Measurements from ENCODE around the gene RBM48. TPM values are rescaled to one million over a fixed set of nuclear protein-coding genes. Genes with fewer than 3 reads are reported as not detected.
"Not testable (repeated sequence)": the region's sequence is repeated elsewhere in the genome, so short reads cannot be mapped to it uniquely, and the experiment has no call there.

The RBM48 gene
- 1 to 10 TPM; 8.8 to 9.7 (median 9.4) TPM for total RNA-seq (2021; fragmentation: NEBNext Ultra II Directional; extraction: Animal tissue kit (Norgen Biotek cat#: 25700))
- long read RNA-seq, transcript RBM48-201 (5 exons, 1,742 nt) = major isoform, 6 of 11 reads
- long read RNA-seq, partial matches to known transcripts = 3 of 11 reads
- long read RNA-seq, other reads (novel, unspliced or antisense) = 2 of 11 reads

DNA sequence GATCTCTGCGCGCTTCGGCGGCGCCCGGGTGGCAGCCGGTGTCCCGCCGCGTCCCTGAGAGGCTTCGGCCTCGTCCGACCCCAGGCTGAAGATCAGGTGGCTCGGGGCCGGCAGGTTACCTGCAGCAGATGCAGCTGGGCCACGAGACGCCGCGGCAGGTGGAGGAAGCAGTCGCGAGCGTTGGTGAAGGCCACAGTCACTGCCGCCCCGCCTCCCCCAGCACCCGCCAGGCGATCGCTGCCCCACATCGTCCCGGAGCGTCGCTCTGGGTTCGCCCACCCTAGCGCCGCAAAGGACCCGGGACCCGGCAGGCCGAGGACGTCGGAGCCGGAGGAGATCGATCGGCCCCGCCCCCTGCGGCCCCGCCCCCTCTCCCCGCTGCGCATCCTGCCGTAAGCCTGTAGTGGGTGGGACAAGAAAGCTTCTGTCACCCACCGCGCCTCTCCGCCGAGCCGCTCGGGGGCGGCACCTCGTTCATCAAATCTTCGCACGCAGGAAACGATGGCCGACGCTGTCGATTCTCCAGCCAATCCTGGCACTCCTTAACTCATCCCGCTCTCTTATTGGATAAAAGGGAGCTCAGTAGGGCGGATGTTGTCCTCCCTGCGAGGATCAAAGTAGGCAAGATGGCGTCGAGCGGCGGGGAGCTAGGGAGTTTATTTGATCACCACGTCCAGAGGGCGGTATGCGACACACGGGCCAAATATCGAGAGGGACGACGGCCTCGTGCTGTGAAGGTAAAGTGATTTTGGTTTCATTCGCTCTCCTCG, at the start of gene RBM48, which contains the start of gene PEX1:
RBM48 (plus strand) TSS at position 608 of the 770 bp plus-strand sequence; CDS start at position 627, 19 bp downstream.
PEX1 (minus strand) TSS at position 333 of the 770 bp plus-strand sequence; CDS start at position 248, 85 bp downstream.
- H3K27me3 Mint-ChIP-seq (ENCODE audit: insufficient read depth) = peaks cover 3% of the 10 kb centered on the region; the same call in 1 of the 2 replicates
- H3K36me3 Mint-ChIP-seq (ENCODE audit: low read depth) = peaks cover 10% of the 10 kb centered on the region
- H3K4me3 Mint-ChIP-seq = peak within 1 kb of the TSS; percentile 98
- peak within 1 kb of the TSS; percentile 98 for H3K27ac Mint-ChIP-seq
- peaks cover 31% of the 10 kb centered on the region for H3K4me1 Mint-ChIP-seq (ENCODE audit: low read depth)
- TF ChIP-seq CTCF (IDR thresholded peaks at IDR 0.05) = peak; percentile 66
- DNase-seq = peak; percentile 99
- no peaks in the 10 kb centered on the region for H3K9me3 Mint-ChIP-seq

DNA sequence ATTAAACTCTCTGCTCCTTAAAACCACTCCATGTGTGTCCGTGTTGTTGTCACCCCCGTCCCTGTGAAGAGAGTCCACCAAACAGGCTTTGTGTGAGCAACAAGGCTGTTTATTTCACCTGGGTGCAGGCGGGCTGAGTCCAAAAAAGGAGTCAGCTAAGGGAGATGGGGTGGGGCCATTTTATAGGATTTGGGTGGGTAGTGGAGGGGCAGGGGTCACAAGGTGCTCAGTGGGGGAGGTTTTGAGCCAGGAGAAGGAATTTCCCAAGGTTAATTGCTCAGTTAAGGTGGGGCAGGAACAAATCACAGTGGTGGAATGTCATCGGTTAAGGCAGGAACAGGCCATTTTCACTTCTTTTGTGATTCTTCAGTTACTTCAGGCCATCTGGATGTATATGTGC, 49.4 kb upstream of the RBM48 start:
- not testable (repeated sequence) for H3K4me1 Mint-ChIP-seq (ENCODE audit: low read depth); DNase-seq; H3K9me3 Mint-ChIP-seq; H3K36me3 Mint-ChIP-seq (ENCODE audit: low read depth); H3K4me3 Mint-ChIP-seq; H3K27ac Mint-ChIP-seq; H3K27me3 Mint-ChIP-seq (ENCODE audit: insufficient read depth)

- not testable (repeated sequence) for DNase-seq; H3K36me3 Mint-ChIP-seq (ENCODE audit: low read depth); H3K27ac Mint-ChIP-seq; H3K4me3 Mint-ChIP-seq; H3K9me3 Mint-ChIP-seq; H3K27me3 Mint-ChIP-seq (ENCODE audit: insufficient read depth); H3K4me1 Mint-ChIP-seq (ENCODE audit: low read depth)
Measured at GRCh38 chr7:92483624-92484023, 45.0 kb upstream of the RBM48 start.

DNA sequence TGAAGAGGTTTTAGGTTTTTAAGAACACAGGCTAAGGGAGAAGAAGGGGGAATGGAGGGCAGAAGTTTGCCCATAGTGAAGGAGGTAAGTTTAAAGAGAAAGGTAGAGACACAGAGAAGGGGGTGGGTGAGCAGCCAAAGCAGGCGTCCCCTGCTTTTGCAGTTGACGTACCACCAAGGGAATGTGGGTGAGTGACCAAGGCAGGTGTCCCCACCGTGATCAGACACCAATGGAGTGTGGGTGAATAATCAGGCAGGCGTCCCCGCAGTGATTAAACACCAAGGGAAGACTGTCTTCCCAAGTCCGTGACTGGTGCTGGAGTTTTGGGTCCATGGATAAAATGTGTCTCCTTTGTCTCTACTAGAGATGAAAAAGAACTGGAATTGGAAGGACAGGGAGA, 44.4 kb upstream of the RBM48 start:
- not testable (repeated sequence) for H3K27ac Mint-ChIP-seq; H3K36me3 Mint-ChIP-seq (ENCODE audit: low read depth); DNase-seq; H3K4me1 Mint-ChIP-seq (ENCODE audit: low read depth); H3K9me3 Mint-ChIP-seq; H3K4me3 Mint-ChIP-seq; H3K27me3 Mint-ChIP-seq (ENCODE audit: insufficient read depth)

DNA sequence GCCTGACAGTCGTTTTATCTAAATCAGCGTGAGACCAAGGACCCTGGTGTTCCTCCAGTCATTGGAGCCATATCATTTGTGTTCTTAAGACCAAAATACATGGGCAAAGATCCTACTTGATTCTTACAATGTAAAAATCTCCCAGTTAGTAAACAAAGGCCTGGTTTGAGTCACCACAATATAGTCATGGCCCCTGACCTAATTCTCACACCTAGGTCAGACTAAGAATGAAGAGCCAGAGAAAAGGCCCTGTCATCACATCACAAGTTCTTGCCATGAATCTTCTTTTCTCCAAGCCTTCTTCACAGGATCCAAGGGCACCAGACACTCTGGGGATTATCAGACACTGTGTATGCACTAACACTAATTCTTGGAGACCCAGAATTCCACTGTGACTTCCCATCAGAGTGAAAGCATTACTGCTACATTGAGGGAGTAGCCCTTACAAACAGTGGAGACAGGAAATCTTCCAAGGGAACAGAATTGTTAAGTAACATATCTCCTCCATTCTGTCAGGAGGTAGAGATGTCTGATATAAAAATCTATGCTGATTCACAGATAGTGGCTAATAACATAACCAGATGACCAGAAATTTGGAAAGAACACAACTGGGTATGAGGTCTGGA, 43.2 kb upstream of the RBM48 start:
- TF ChIP-seq CTCF (IDR thresholded peaks at IDR 0.05) = no peak
- DNase-seq = no peak
- Mint-ChIP-seq H3K36me3 (ENCODE audit: low read depth) (peaks cover 11% of the 10 kb centered on the region), H3K4me3 (no peak overlapping the region), H3K9me3 (no peaks in the 10 kb centered on the region), H3K4me1 (ENCODE audit: low read depth) (no peaks in the 10 kb centered on the region), H3K27me3 (ENCODE audit: insufficient read depth) (no peaks in the 10 kb centered on the region), H3K27ac (no peak overlapping the region)

DNA sequence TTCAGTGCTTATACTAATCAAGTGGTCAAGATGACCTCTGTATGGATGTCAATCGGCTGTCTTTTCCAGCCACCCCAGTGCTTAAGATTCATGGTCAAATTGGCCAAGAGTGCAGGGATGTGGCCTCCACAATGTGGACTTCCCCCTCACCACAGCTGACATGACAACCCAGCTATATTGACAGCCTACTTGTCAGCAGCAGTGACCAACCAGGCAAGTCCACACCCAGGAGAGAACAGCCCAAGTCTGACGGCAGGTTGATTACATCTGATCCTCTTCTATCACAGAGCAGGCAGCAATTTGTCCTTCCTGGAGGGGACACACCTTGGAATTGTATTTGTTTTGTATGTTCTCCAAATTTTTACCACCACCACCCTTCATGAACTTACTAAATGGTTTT, 42.6 kb upstream of the RBM48 start:
- no peak for TF ChIP-seq CTCF (IDR thresholded peaks at IDR 0.05)

DNA sequence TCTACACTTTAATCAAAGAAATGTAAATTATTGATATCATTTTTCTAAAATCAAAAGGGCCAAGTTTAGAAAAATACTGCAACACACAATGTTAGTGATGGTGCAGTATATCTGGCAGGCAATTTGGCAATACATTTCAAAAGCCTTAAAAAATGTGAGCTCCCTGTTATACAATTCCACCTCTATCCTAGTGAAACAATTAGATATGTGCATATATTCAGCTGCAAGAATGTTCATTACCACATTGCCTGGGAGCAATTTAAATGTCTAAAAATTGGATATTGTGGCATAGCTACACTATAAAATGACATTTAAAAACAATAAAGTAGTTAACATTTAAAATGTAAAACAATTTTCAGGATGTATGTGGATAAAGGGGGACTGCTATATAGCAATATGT, 40.8 kb upstream of the RBM48 start:
- no peak for DNase-seq
- Mint-ChIP-seq H3K9me3 (no peaks in the 10 kb centered on the region), H3K27ac (no peak overlapping the region), H3K4me3 (no peak overlapping the region), H3K4me1 (ENCODE audit: low read depth) (no peaks in the 10 kb centered on the region), H3K27me3 (ENCODE audit: insufficient read depth) (no peaks in the 10 kb centered on the region), H3K36me3 (ENCODE audit: low read depth) (peaks cover 15% of the 10 kb centered on the region)
- TF ChIP-seq CTCF (IDR thresholded peaks at IDR 0.05) = no peak

More for the DNA sequence above, 42.6 kb upstream of the RBM48 start:
- Mint-ChIP-seq H3K27me3 (ENCODE audit: insufficient read depth) (no peaks in the 10 kb centered on the region), H3K27ac (no peak overlapping the region), H3K36me3 (ENCODE audit: low read depth) (peaks cover 11% of the 10 kb centered on the region), H3K4me3 (no peak overlapping the region), H3K4me1 (ENCODE audit: low read depth) (no peaks in the 10 kb centered on the region), H3K9me3 (no peaks in the 10 kb centered on the region)
- DNase-seq = no peak
